Measurements from ENCODE around the gene MCM10. TPM values are rescaled to one million over a fixed set of nuclear protein-coding genes. Genes with fewer than 3 reads are reported as not detected.
"Not testable (repeated sequence)": the region's sequence is repeated elsewhere in the genome, so short reads cannot be mapped to it uniquely, and the experiment has no call there.

Gene MCM10
- total and polyA plus RNA-seq, 12 donors: 0.07 to 3.8 (median 0.25) TPM; not detected in 3

DNA sequence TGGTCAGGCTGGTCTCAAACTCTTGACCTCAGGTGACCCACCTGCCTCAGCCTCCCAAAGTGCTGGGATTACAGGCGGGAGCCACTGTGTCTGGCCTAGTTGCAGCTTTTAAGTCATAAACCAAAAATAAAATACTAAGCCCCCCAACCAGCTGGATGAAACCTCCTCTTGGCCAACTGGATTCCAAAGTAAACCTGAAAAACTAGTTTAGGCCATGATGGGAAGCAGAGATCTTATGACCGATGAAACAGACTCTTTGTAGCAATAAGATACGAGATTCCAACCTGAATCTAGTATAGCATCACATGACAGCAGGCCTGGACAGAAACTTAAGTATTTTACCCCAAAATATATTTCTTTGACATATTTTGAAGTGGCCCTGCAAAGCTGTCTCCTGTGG lies 9.1 kb upstream of the MCM10 start:
- TF ChIP-seq, protein P1, sequence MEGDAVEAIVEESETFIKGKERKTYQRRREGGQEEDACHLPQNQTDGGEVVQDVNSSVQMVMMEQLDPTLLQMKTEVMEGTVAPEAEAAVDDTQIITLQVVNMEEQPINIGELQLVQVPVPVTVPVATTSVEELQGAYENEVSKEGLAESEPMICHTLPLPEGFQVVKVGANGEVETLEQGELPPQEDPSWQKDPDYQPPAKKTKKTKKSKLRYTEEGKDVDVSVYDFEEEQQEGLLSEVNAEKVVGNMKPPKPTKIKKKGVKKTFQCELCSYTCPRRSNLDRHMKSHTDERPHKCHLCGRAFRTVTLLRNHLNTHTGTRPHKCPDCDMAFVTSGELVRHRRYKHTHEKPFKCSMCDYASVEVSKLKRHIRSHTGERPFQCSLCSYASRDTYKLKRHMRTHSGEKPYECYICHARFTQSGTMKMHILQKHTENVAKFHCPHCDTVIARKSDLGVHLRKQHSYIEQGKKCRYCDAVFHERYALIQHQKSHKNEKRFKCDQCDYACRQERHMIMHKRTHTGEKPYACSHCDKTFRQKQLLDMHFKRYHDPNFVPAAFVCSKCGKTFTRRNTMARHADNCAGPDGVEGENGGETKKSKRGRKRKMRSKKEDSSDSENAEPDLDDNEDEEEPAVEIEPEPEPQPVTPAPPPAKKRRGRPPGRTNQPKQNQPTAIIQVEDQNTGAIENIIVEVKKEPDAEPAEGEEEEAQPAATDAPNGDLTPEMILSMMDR (IDR thresholded peaks at IDR 0.05): no peak
- DNase-seq (no peak), ATAC-seq (no peak)
- no peaks in the 10 kb centered on the region for H3K27me3 ChIP-seq
- no peak overlapping the region for H3K4me3 ChIP-seq
- H3K9me3 ChIP-seq: peaks cover 0 to 30% (median 0%) of the 10 kb centered on the region in 11 donors
- no peaks in the 10 kb centered on the region for H3K4me1 ChIP-seq
- intact Hi-C loops (cut with DNase I): no loop called here
- H3K36me3 ChIP-seq: no peaks in the 10 kb centered on the region
- H3K27ac ChIP-seq: no peak overlapping the region
- WGBS, 2 donors: 95 to 99% methylated on average over 3 of the region's 3 CpGs

- ATAC-seq; H3K9me3 ChIP-seq; H3K4me1 ChIP-seq; H3K4me3 ChIP-seq; H3K36me3 ChIP-seq; H3K27me3 ChIP-seq; H3K27ac ChIP-seq; DNase-seq; intact Hi-C loops (cut with DNase I): not testable (repeated sequence)
- 79 to 87% methylated on average over 4 of the region's 4 CpGs for WGBS, 2 donors
Observed at GRCh38 chr10:13155860-13156259, 5.5 kb upstream of the MCM10 start.

DNA sequence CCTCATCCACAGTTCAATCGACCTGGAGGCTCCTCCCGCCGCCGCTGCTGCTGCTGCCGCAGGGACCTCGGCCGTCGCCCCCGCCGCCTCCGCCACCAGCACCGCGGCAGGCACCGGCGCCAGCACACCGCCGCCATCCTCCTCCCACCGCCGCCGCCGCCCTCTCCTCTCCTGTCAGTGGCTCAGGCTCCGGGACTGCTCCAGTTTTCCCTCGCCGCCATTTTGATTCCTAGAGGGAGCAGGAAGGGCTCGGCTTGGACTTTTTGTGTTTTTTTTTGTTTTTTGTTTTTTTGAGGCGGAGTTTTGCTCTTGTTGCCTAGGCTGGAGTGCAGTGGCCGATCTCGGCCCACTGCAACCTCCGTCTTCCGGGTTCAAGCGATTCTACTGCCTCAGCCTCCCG lies 3.0 kb upstream of the MCM10 start:
- intact Hi-C loops (cut with DNase I): no loop called here
- Histone ChIP-seq H3K36me3 (no peaks in the 10 kb centered on the region), H3K9me3 (no peaks in the 10 kb centered on the region), H3K27ac (no peak overlapping the region), H3K4me3 (peak overlapping the region in 9 of 10 donors; percentile 7 to 42 (median 34)), H3K27me3 (no peaks in the 10 kb centered on the region), H3K4me1 (peaks cover 0 to 16% (median 13%) of the 10 kb centered on the region in 9 donors)
- peak in 1 of 2 donors; percentile 21 for DNase-seq
- WGBS, 2 donors: 45 to 47% methylated on average over 32 of the region's 32 CpGs
- TF ChIP-seq, protein P1 (IDR thresholded peaks at IDR 0.05): no peak
- no peak for ATAC-seq

DNA sequence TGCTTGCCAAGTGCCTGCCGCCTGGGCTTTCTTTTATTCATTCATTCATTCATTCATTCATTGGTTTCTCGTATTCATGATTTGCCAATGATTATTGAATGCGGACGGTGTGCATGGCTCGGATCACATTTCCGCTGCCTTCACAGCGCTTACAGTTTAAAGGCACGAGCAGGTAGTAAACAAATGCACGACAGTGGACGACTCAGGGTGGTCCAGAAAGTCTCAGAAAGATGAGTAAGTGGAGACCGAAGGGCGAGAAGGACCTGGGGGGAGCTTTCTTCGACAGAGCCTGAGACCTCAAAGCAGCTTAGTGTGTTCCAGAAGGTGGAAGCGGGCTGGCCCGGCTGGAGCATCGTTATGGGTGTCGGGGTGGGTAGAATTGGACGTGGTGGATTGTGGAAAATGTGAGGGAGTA lies 506 bp downstream of the MCM10 start:
- H3K4me3 ChIP-seq: peak overlapping the region in 9 of 10 donors; percentile 12 to 64 (median 50)
- ATAC-seq: no peak
- H3K27me3 ChIP-seq: no peaks in the 10 kb centered on the region
- TF ChIP-seq, protein P1 (IDR thresholded peaks at IDR 0.05): no peak
- intact Hi-C loops (cut with DNase I): loop anchor here in 9 of 10 donors (1.0 to 10.0 kb wide), 11 partner anchors 133 to 370 kb away; partner anchors contain the start of genes PHYH (in 4 of the 9), BEND7 (in 1 of the 9) and SEPHS1 (in 1 of the 9)
- 3% methylated on average over 18 of the region's 18 CpGs for WGBS, 2 donors
- no peak for DNase-seq
- H3K4me1 ChIP-seq: peaks cover 0 to 16% (median 13%) of the 10 kb centered on the region in 9 donors
- no peak overlapping the region for H3K27ac ChIP-seq
- H3K36me3 ChIP-seq: no peaks in the 10 kb centered on the region
- H3K9me3 ChIP-seq: no peaks in the 10 kb centered on the region

DNA sequence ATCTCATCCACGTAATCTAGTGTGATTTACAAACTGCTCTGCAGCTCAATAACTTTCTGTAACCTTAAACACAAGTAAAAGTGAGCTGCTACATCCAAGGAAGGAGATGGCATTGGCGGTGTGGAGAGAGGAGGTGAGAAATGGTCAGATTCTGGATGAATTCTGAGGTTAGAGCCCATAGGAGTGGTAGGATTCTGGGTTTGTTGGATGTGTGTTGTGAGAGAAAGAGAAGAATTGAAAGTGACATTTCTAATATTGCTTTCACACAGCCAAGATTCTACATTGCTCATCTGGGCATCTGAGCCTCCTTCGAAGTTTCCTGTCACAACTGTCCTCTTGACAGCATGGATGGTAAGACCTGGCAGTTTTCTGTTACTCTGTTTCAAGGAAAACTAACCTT lies 2.5 kb downstream of the MCM10 start:
- no peaks in the 10 kb centered on the region for H3K9me3 ChIP-seq
- ATAC-seq: no peak
- H3K4me1 ChIP-seq: peaks cover 0 to 16% (median 13%) of the 10 kb centered on the region in 9 donors
- intact Hi-C loops (cut with DNase I): loop anchor here in 8 of 10 donors (5.0 to 10.0 kb wide), 9 partner anchors 131 to 368 kb away; partner anchors contain the start of genes PHYH (in 4 of the 8), BEND7 (in 1 of the 8) and SEPHS1 (in 1 of the 8)
- WGBS, 2 donors: 91% methylated on average over 3 of the region's 3 CpGs
- no peaks in the 10 kb centered on the region for H3K36me3 ChIP-seq
- H3K4me3 ChIP-seq: no peak overlapping the region
- no peak overlapping the region for H3K27ac ChIP-seq
- no peak for DNase-seq
- no peaks in the 10 kb centered on the region for H3K27me3 ChIP-seq
- TF ChIP-seq, protein P1 (IDR thresholded peaks at IDR 0.05): no peak
